Psoas muscle (tissue), 8 donors: ENCODE measurements around the gene ESRRA. TPM values are rescaled to one million over a fixed set of nuclear protein-coding genes. Genes with fewer than 3 reads are reported as not detected.

Source experiments
- ATAC-seq, 4 donors: fragments of 200-7000 bp; cut with Tn5 transposase; one replicate each; pipeline ENCODE4 v1.9.1; 2020; ENCODE audit warnings: moderate library complexity in 3 of 4, mild to moderate bottlenecking in 2 of 4
- DNase-seq, 2 donors: peaks; one replicate each; pipeline ENCODE4 v3.0.0-alpha.2; 2020
- H3K27ac ChIP-seq: fragments of 200-600 bp; one replicate; pipeline ENCODE4 v1.8.0; 2022
- H3K27me3 ChIP-seq, 3 donors: fragments of 200-600 bp in 1 of 3; one replicate each; pipeline versions ENCODE4 v1.6.1 to v1.8.0; 2013 to 2022; ENCODE audit warnings: low read length in 2 of 3, mild to moderate bottlenecking in 2 of 3, moderate library complexity in 1 of 3; ENCODE audit not compliant: insufficient read depth in 3 of 3
- H3K36me3 ChIP-seq, 2 donors: fragments of 200-600 bp in 1 of 2; one replicate each; pipeline versions ENCODE4 v1.6.1 to v1.8.0; 2013 to 2022; ENCODE audit warnings: low read depth in 1 of 2, mild to moderate bottlenecking in 1 of 2, moderate library complexity in 1 of 2; ENCODE audit not compliant: insufficient read depth in 1 of 2
- H3K4me1 ChIP-seq: fragments of 200-600 bp; one replicate; pipeline ENCODE4 v1.8.0; 2022
- H3K4me3 ChIP-seq: fragments of 200-600 bp; one replicate; pipeline ENCODE4 v1.8.0; 2022; ENCODE audit warnings: mild to moderate bottlenecking
- H3K9me3 ChIP-seq: fragments of 200-600 bp; one replicate; pipeline ENCODE4 v1.8.0; 2022
- WGBS, 3 donors: extraction: QIAGEN DNeasy Blood & Tissue Kit; methylation state at CpG; one replicate each; pipeline versions ENCODE4 v1.1.6 to v1.1.7; 2013; 5-methylcytosine and 5-hydroxymethylcytosine counted together
- intact Hi-C, 2 donors: fragments of 100-400 bp; cut with DNase I; formaldehyde crosslinking; loops; one replicate each; pipeline versions ENCODE4 v1.11.0 to v1.14.2; 2022
- polyA plus RNA-seq, 3 donors: library from polyadenylated mRNA; stranded (reverse); fragments of 200-250 nt; gene quantifications; one replicate each; pipeline ENCODE4 v1.2.3, GENCODE V29; 2013
- total RNA-seq, 4 donors: library from RNA; stranded (reverse); fragmentation: NEBNext Ultra II Directional in 2 of 4; extraction: Animal tissue kit (Norgen Biotek cat#: 25700) in 2 of 4; gene quantifications; one replicate each; pipeline versions ENCODE4 v1.2.1 to v1.2.4, GENCODE V29; 2021 to 2023
- TF ChIP-seq, protein P1 (sequence below): fragments of 200-600 bp; IDR thresholded peaks from one replicate; pipeline ENCODE4 v1.8.0; 2022; ENCODE audit warnings: antibody characterized with exemption
- donor health status: healthy with polysubstance abuse.
- donor health status: DM: no; HTN: no; CAD: no; lungs with moderate emphysema.
- donor health status: Bipolar disorder and iron deficiency.
- donor health status: healthy.
- donor health status: DM: yes; HTN: yes; CAD: no.
- donor health status: DM: no; HTN: no; CAD: no.
- donor health status: DM: no; HTN: no; CAD: no.
- donor health status: DM: yes; HTN: yes; CAD: no.

ESRRA gene
- total and polyA plus RNA-seq, 7 donors: 104 to 362 (median 261) TPM

DNA sequence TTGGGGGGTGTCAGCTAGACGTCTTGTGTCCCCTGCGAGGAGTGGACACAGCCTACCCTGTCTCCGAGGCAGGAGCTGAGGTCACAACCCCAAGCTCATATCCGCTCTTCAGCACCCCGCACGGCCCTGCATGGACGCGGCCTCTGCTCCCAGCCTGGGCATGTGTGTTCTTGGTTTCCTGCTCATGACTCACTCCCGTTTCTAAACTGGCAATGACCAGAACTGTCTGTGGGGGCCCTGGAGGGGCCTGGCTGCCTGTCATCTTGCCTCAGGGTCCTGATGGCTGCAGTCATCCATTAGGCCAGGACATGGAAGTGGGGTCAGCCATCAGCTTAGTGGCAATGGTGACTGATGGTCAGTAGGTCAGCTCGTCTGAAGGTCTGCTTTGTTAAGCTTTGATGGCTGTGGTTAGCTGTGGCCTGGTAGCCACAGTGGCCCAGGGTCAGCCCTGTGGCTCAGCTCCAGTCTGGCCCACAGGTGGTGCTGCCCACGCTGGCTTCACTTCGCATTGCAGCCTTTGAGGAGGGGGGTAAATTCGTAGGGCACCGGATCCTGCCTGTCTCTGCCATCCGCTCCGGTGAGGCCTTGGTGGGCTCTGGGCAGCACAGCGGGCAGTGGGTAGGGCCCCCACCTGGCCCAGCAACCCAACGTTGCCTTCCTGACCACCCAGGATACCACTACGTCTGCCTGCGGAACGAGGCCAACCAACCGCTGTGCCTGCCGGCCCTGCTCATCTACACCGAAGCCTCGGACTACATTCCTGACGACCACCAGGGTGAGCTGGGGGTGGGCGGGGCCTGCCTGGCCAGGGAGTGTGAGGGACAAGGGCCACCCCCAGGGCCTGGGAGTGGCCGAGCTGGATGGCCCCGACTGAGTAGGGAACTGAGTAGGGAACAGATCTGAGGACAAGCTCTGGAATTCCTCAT, 42.0 kb upstream of the ESRRA start:
- ATAC-seq (no peak), DNase-seq (peak in 1 of 2 donors; percentile 46)
- Histone ChIP-seq H3K27ac (no peak overlapping the region), H3K9me3 (no peaks in the 10 kb centered on the region), H3K4me3 (no peak overlapping the region), H3K27me3 (no peaks in the 10 kb centered on the region), H3K36me3 (peaks cover 3 to 70% of the 10 kb centered on the region in 2 donors), H3K4me1 (peaks cover 6% of the 10 kb centered on the region)
- TF ChIP-seq, protein P1, sequence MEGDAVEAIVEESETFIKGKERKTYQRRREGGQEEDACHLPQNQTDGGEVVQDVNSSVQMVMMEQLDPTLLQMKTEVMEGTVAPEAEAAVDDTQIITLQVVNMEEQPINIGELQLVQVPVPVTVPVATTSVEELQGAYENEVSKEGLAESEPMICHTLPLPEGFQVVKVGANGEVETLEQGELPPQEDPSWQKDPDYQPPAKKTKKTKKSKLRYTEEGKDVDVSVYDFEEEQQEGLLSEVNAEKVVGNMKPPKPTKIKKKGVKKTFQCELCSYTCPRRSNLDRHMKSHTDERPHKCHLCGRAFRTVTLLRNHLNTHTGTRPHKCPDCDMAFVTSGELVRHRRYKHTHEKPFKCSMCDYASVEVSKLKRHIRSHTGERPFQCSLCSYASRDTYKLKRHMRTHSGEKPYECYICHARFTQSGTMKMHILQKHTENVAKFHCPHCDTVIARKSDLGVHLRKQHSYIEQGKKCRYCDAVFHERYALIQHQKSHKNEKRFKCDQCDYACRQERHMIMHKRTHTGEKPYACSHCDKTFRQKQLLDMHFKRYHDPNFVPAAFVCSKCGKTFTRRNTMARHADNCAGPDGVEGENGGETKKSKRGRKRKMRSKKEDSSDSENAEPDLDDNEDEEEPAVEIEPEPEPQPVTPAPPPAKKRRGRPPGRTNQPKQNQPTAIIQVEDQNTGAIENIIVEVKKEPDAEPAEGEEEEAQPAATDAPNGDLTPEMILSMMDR: no peak
- intact Hi-C loops: no loop called here
- 80 to 86% (median 82%) methylated on average over 27 to 29 of the region's 29 CpGs for WGBS, 3 donors

DNA sequence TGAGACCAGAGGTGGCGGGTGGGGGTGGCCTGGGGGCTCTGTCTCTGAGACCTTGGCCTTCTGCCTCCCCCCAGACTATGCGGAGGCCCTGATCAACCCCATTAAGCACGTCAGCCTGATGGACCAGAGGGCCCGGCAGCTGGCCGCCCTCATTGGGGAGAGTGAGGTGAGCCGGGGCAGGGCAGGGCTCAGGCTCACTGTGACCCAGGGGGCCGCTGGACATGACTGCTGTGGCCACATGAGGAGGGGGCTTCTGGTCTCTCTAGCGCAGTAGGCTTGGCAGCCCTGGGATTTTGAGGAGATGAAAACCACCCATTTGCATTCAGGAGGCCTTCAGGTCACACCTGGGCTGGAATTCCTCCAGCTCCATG, 41.4 kb upstream of the ESRRA start:
- Histone ChIP-seq H3K4me1 (peaks cover 12% of the 10 kb centered on the region), H3K36me3 (peaks cover 3 to 63% of the 10 kb centered on the region in 2 donors), H3K27ac (no peak overlapping the region), H3K4me3 (no peak overlapping the region), H3K27me3 (no peaks in the 10 kb centered on the region), H3K9me3 (no peaks in the 10 kb centered on the region)
- 86 to 97% (median 92%) methylated on average over 8 of the region's 8 CpGs for WGBS, 3 donors
- intact Hi-C loops: no loop called here
- TF ChIP-seq, protein P1: no peak
- DNase-seq (no peak), ATAC-seq (no peak)

DNA sequence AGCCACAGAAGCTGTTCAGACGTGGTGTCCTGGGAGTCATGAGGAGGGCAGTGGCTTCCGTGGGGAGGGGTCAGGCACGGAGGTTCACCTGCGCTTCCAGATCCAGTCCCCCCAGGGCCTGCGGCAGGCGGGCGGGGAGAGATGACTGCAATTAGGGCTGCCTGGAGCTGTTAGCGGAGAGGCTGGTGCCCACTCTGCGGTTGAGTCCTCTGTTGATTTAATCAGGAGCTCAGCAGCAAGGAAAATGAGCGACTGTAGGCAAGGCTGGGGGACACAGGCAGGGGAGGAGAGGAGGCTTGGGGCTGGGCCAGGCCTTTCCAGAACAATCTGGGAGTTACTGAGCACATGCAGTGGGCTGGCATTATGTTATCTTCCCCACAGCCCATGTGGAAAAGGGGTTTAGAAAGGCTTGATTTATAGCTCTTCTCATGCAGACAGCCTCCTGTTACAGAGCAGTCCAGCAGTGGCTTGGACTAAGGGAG, 40.9 kb upstream of the ESRRA start:
- Histone ChIP-seq H3K36me3 (peaks cover 3 to 58% of the 10 kb centered on the region in 2 donors), H3K4me1 (peaks cover 14% of the 10 kb centered on the region), H3K4me3 (no peak overlapping the region), H3K27ac (no peak overlapping the region), H3K27me3 (no peaks in the 10 kb centered on the region), H3K9me3 (no peaks in the 10 kb centered on the region)
- TF ChIP-seq, protein P1: no peak
- 88 to 91% (median 89%) methylated on average over 10 of the region's 10 CpGs for WGBS, 3 donors
- intact Hi-C loops: no loop called here
- DNase-seq: peak in 1 of 2 donors; percentile 51
- no peak for ATAC-seq

DNA sequence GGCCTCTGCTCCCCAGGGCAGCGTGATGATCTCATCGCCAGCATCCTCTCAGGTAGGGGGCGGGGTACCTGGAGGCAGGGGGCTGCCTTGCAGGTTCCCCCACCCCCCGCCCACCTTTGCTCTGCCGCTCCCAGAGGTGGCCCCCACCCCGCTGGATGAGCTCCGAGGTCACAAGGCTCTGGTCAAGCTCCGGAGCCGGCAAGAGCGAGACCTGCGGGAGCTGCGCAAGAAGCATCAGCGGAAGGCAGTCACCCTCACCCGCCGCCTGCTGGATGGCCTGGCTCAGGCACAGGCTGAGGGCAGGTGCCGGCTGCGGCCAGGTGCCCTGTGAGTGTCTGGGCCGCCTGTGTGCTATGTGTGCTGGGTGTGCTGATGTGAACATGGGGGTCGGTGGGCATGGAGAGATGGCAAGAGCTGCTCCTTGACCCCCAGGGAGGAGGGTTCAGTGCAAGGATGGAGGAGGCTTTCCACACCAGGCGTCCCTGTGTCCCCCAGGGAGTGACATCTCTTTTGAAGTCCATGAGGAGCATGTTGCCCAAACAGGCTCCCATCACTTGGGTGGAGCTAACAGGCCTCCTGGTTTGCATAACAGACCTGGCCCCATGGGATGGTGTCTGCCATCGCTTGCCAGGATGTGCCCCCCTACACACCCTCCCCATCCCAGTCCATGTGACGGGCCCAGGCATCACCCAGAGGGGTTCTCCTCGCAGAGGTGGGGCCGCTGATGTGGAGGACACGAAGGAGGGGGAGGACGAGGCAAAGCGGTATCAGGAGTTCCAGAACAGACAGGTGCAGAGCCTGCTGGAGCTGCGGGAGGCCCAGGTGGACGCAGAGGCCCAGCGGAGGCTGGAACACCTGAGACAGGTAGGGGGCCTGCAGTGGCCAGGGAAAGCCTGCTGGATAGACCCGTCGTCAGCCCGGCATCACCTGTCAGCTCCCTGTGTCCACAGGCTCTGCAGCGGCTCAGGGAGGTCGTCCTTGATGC, 39.9 kb upstream of the ESRRA start:
- Histone ChIP-seq H3K27ac (no peak overlapping the region), H3K4me1 (peaks cover 14% of the 10 kb centered on the region), H3K4me3 (no peak overlapping the region), H3K9me3 (no peaks in the 10 kb centered on the region), H3K27me3 (no peaks in the 10 kb centered on the region), H3K36me3 (peaks cover 3 to 52% of the 10 kb centered on the region in 2 donors)
- TF ChIP-seq, protein P1: no peak
- 89 to 94% (median 93%) methylated on average over 32 to 35 of the region's 35 CpGs for WGBS, 3 donors
- ATAC-seq (no peak), DNase-seq (peak in 1 of 2 donors; percentile 58)
- intact Hi-C loops: loop anchor here in 1 of 2 donors (5.0 kb wide), 1 partner anchor 63 kb away; no protein-coding TSS in a partner anchor
